T1000 (cell line): ENCODE data around the gene DAB2IP.
"Not testable (repeated sequence)": the region's sequence is repeated elsewhere in the genome, so short reads cannot be mapped to it uniquely, and the experiment has no call there.

Source experiments
- DNase-seq: peaks from one replicate; lab custom pipeline; 2025; ENCODE audit warnings: mixed read lengths; lab: John Stamatoyannopoulos, UW

Gene DAB2IP

GRCh38 chr9:121794334-121794733 is 142.9 kb downstream of the DAB2IP start:
- not testable (repeated sequence) for DNase-seq

GRCh38 chr9:121797081-121797480 is 145.6 kb downstream of the DAB2IP start:
- no peak for DNase-seq

GRCh38 chr9:121798941-121799340 is 147.5 kb downstream of the DAB2IP start:
- no peak for DNase-seq

- no peak for DNase-seq
Measured at GRCh38 chr9:121800376-121800775, 148.9 kb downstream of the DAB2IP start.

GRCh38 chr9:121801579-121801978 is 150.1 kb downstream of the DAB2IP start:
- DNase-seq: no peak

- no peak for DNase-seq
Measured at GRCh38 chr9:121802753-121803152, 151.3 kb downstream of the DAB2IP start.

- DNase-seq: no peak
Measured at GRCh38 chr9:121807069-121807822, 155.8 kb downstream of the DAB2IP start.

GRCh38 chr9:121807823-121808278 is 156.4 kb downstream of the DAB2IP start:
- no peak for DNase-seq

- DNase-seq: no peak
Measured at GRCh38 chr9:121808781-121809180, 157.3 kb downstream of the DAB2IP start.

- no peak for DNase-seq
Measured at GRCh38 chr9:121809356-121810050, 158.1 kb downstream of the DAB2IP start.

GRCh38 chr9:121810489-121810888 is 159.1 kb downstream of the DAB2IP start:
- no peak for DNase-seq

GRCh38 chr9:121811140-121811539 is 159.7 kb downstream of the DAB2IP start:
- no peak for DNase-seq

- DNase-seq: no peak
Measured at GRCh38 chr9:121811751-121812150, 160.3 kb downstream of the DAB2IP start.

- no peak for DNase-seq
Measured at GRCh38 chr9:121812159-121812735, 160.8 kb downstream of the DAB2IP start.

- DNase-seq: no peak
Measured at GRCh38 chr9:121813519-121814210, 162.2 kb downstream of the DAB2IP start.

- DNase-seq: no peak
Measured at GRCh38 chr9:121814594-121814993, 163.2 kb downstream of the DAB2IP start.

- no peak for DNase-seq
Measured at GRCh38 chr9:121815084-121815483, 163.7 kb downstream of the DAB2IP start.

- no peak for DNase-seq
Measured at GRCh38 chr9:121815546-121816448, 164.4 kb downstream of the DAB2IP start.

- no peak for DNase-seq
Measured at GRCh38 chr9:121816449-121816817, 165.0 kb downstream of the DAB2IP start.

- DNase-seq: no peak
Measured at GRCh38 chr9:121816845-121817450, 165.5 kb downstream of the DAB2IP start.

- no peak for DNase-seq
Measured at GRCh38 chr9:121817476-121817875, 166.0 kb downstream of the DAB2IP start.
